Thymus (tissue), 11 donors: ENCODE measurements around the gene NME7. TPM values are rescaled to one million over a fixed set of nuclear protein-coding genes. Genes with fewer than 3 reads are reported as not detected.
"Not testable (repeated sequence)": the region's sequence is repeated elsewhere in the genome, so short reads cannot be mapped to it uniquely, and the experiment has no call there.

Source experiments
- DNase-seq, 9 donors: peaks; one replicate each; pipeline ENCODE4 v3.0.0-alpha.2; 2013; ENCODE audit warnings: low spot score in 9 of 9, low read depth in 6 of 9, missing footprints in 1 of 9
- H3K27ac ChIP-seq, 2 donors: one replicate each; pipeline ENCODE4 v1.5.1; 2013; ENCODE audit warnings: control low read depth in 1 of 2, low read depth in 1 of 2, low read length in 1 of 2, mild to moderate bottlenecking in 1 of 2, moderate library complexity in 1 of 2
- H3K27me3 ChIP-seq, 2 donors: one replicate each; pipeline ENCODE4 v1.5.1; 2013; ENCODE audit warnings: low read length in 1 of 2; ENCODE audit not compliant: control insufficient read depth in 2 of 2, insufficient read depth in 1 of 2
- H3K36me3 ChIP-seq, 2 donors: one replicate each; pipeline ENCODE4 v1.5.1; 2013; ENCODE audit warnings: low read length in 1 of 2, mild to moderate bottlenecking in 1 of 2, moderate library complexity in 1 of 2; ENCODE audit not compliant: control insufficient read depth in 2 of 2, insufficient read depth in 2 of 2
- H3K4me1 ChIP-seq, 2 donors: one replicate each; pipeline ENCODE4 v1.5.1; 2013; ENCODE audit warnings: low read length in 2 of 2; ENCODE audit not compliant: control insufficient read depth in 2 of 2, insufficient read depth in 2 of 2
- H3K4me3 ChIP-seq, 2 donors: one replicate each; pipeline ENCODE4 v1.5.1; 2013; ENCODE audit warnings: low read length in 2 of 2, control low read depth in 1 of 2, mild to moderate bottlenecking in 1 of 2
- H3K9me3 ChIP-seq, 2 donors: one replicate each; pipeline ENCODE4 v1.5.1; 2013; ENCODE audit warnings: low read length in 1 of 2, mild to moderate bottlenecking in 1 of 2; ENCODE audit not compliant: control insufficient read depth in 2 of 2, insufficient read depth in 1 of 2
- WGBS: extraction: QIAGEN DNeasy Blood & Tissue Kit; methylation state at CpG from one replicate; pipeline ENCODE4 v1.1.7; 2013; 5-methylcytosine and 5-hydroxymethylcytosine counted together
- polyA plus RNA-seq: library from polyadenylated mRNA; stranded (reverse); fragments of 200-250 nt; gene quantifications from one replicate; pipeline ENCODE4 v1.2.3, GENCODE V29; 2013
- total RNA-seq: library from RNA; stranded (reverse); fragments of 120-200 nt; gene quantifications from one replicate; pipeline ENCODE4 v1.2.4, GENCODE V29; 2013
- donor health status: healthy.

NME7 gene
- total and polyA plus RNA-seq, 2 donors: 14.9 to 16.1 TPM

GRCh38 chr1:169334727-169335126 lies 32.9 kb downstream of the NME7 start:
- not testable (repeated sequence) for H3K27me3 ChIP-seq, H3K4me1 ChIP-seq, H3K27ac ChIP-seq, H3K4me3 ChIP-seq, H3K36me3 ChIP-seq, H3K9me3 ChIP-seq, DNase-seq
- 86% methylated on average over 3 of the region's 3 CpGs for WGBS

- DNase-seq: no peak
- Histone ChIP-seq H3K27me3 (no peaks in the 10 kb centered on the region), H3K4me3 (no peak overlapping the region), H3K9me3 (peaks cover 0 to 4% of the 10 kb centered on the region in 2 donors), H3K27ac (no peak overlapping the region), H3K4me1 (no peaks in the 10 kb centered on the region), H3K36me3 (no peaks in the 10 kb centered on the region)
- WGBS: 97% methylated on average over 2 of the region's 2 CpGs
Observed at GRCh38 chr1:169330927-169331326, 36.7 kb downstream of the NME7 start.

- H3K27ac ChIP-seq: no peak overlapping the region
- 96% methylated on average over 1 of the region's 1 CpG for WGBS
- H3K4me1 ChIP-seq: no peaks in the 10 kb centered on the region
- no peaks in the 10 kb centered on the region for H3K27me3 ChIP-seq
- peaks cover 0 to 4% of the 10 kb centered on the region in 2 donors for H3K9me3 ChIP-seq
- H3K4me3 ChIP-seq: no peak overlapping the region
- no peaks in the 10 kb centered on the region for H3K36me3 ChIP-seq
- DNase-seq: no peak
Observed at GRCh38 chr1:169329383-169329782, 38.2 kb downstream of the NME7 start.

DNA sequence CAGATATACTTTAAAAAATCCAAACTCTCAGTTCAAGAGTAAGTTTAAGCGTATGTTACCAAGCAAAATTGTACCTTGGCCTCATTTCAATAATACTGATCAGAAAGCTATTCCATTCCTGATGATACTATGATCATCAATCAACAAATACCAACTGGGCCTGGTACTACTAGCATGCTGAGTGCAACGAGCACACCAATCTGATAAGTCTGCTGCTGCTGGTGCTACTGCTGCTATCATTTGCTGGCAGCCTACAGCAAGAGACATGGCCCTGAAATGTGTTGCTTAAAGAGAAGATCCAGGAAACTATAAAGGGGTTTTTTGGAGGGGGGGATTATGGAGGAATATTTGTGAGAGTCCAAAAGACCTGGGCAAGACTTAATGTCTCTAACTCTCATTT lies 39.7 kb downstream of the NME7 start:
- 98% methylated on average over 2 of the region's 2 CpGs for WGBS
- peaks cover 0 to 4% of the 10 kb centered on the region in 2 donors for H3K9me3 ChIP-seq

DNA sequence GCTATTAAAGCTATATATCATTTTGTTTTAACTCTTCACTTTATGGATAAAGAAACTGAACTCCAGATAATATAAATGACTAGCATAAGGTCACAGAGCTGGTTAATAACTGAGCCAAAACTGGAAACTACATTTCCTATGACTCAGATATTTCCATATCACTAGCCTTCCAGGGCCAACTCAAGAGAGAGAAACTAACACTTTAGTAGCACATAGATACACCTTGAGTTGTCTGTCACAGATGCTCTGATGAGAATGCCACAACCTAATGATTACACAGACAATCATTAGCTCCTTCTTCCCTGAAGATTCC lies 40.7 kb downstream of the NME7 start:
- Histone ChIP-seq H3K27ac (no peak overlapping the region), H3K4me3 (no peak overlapping the region), H3K9me3 (peaks cover 0 to 4% of the 10 kb centered on the region in 2 donors), H3K36me3 (no peaks in the 10 kb centered on the region), H3K4me1 (no peaks in the 10 kb centered on the region), H3K27me3 (no peaks in the 10 kb centered on the region)
- DNase-seq: no peak

More for the DNA sequence above, 39.7 kb downstream of the NME7 start:
- H3K36me3 ChIP-seq: no peaks in the 10 kb centered on the region
- no peaks in the 10 kb centered on the region for H3K27me3 ChIP-seq
- H3K4me1 ChIP-seq: no peaks in the 10 kb centered on the region
- no peak for DNase-seq
- H3K4me3 ChIP-seq: no peak overlapping the region
- H3K27ac ChIP-seq: no peak overlapping the region

- Histone ChIP-seq H3K4me1 (no peaks in the 10 kb centered on the region), H3K9me3 (peaks cover 0 to 4% of the 10 kb centered on the region in 2 donors)
- WGBS: 65% methylated on average over 3 of the region's 3 CpGs
Observed at GRCh38 chr1:169326261-169326955, 41.2 kb downstream of the NME7 start.

GRCh38 chr1:169325117-169325516 lies 42.5 kb downstream of the NME7 start:
- Histone ChIP-seq H3K36me3 (no peaks in the 10 kb centered on the region), H3K9me3 (no peaks in the 10 kb centered on the region), H3K27me3 (no peaks in the 10 kb centered on the region), H3K4me3 (no peak overlapping the region), H3K4me1 (no peaks in the 10 kb centered on the region), H3K27ac (no peak overlapping the region)
- DNase-seq: no peak
- 98% methylated on average over 1 of the region's 1 CpG for WGBS

More at GRCh38 chr1:169326261-169326955, 41.2 kb downstream of the NME7 start:
- H3K27me3 ChIP-seq: no peaks in the 10 kb centered on the region
- H3K27ac ChIP-seq: no peak overlapping the region
- no peaks in the 10 kb centered on the region for H3K36me3 ChIP-seq
- no peak for DNase-seq
- H3K4me3 ChIP-seq: no peak overlapping the region

- no peaks in the 10 kb centered on the region for H3K4me1 ChIP-seq
- H3K27me3 ChIP-seq: no peaks in the 10 kb centered on the region
- no peaks in the 10 kb centered on the region for H3K36me3 ChIP-seq
- H3K4me3 ChIP-seq: no peak overlapping the region
- no peak overlapping the region for H3K27ac ChIP-seq
- H3K9me3 ChIP-seq: no peaks in the 10 kb centered on the region
- DNase-seq: no peak
- 99% methylated on average over 3 of the region's 3 CpGs for WGBS
Observed at GRCh38 chr1:169322138-169322537, 45.5 kb downstream of the NME7 start.

DNA sequence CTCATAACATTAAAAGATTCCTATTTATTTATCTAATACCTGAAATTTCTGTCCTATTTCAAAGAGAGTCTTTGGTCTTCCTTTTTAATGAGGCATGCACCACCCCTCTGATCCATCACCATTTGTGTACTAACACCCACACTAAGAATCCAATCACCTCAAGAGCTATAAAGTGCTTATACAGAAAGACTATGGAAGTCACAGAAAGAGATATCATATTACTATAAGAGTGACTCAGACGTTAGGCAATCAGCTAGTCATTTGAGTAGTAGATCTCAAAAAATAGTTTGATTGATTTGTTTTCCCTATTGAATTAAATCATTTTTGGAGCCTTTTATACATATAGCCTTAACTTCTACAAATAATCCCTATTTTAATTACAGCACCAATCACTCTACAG lies 46.1 kb downstream of the NME7 start:
- Histone ChIP-seq H3K4me1 (no peaks in the 10 kb centered on the region), H3K9me3 (no peaks in the 10 kb centered on the region), H3K4me3 (no peak overlapping the region), H3K27me3 (no peaks in the 10 kb centered on the region), H3K36me3 (no peaks in the 10 kb centered on the region), H3K27ac (no peak overlapping the region)
- no peak for DNase-seq
- WGBS: 94% methylated on average over 1 of the region's 1 CpG
